Measurements from ENCODE around the gene WNK3. TPM values are rescaled to one million over a fixed set of nuclear protein-coding genes. Genes with fewer than 3 reads are reported as not detected.

Gene WNK3
- total and polyA plus RNA-seq, 2 of the 13 experiments (the other 11 are each of a cell fraction or from before 2014, with no cell fraction given) = 0.12 to 0.62 TPM

GRCh38 chrX:54301516-54301915, 56.3 kb downstream of the WNK3 start (continued):
- no peak for TF ChIP-seq ZNF333 (CRISPR knock-in tag; IDR thresholded peaks at IDR 0.05; ENCODE audit: borderline replicate concordance)
- TF ChIP-seq DBP (CRISPR knock-in tag; IDR thresholded peaks at IDR 0.05; ENCODE audit: not compliant biosample characterization) = no peak
- no peak for TF ChIP-seq RFX5 (IDR thresholded peaks at IDR 0.05; ENCODE audit: low read depth, low read length)
- TF ChIP-seq PREB (CRISPR knock-in tag; IDR thresholded peaks at IDR 0.05) = no peak
- no peak for TF ChIP-seq ZNF263 (CRISPR knock-in tag; IDR thresholded peaks at IDR 0.05)
- TF ChIP-seq CEBPG (CRISPR knock-in tag; IDR thresholded peaks at IDR 0.05) = no peak

- CTCF ChIA-PET (ENCODE audit: low intra/inter-chr PET ratio, low total read pairs) = no interaction called here
- Histone ChIP-seq H4K20me1 (ENCODE audit: insufficient read depth, low read length) (no peaks in the 10 kb centered on the region), H3K9me3 (ENCODE audit: low read length) (no peaks in the 10 kb centered on the region), H3K79me2 (ENCODE audit: insufficient read depth, low read length) (no peaks in the 10 kb centered on the region), H3K27ac (ENCODE audit: extremely low read length, insufficient read depth, low read length) (peak overlapping the region; percentile 44), H2AFZ (ENCODE audit: low read length) (no peak overlapping the region), H3K9ac (ENCODE audit: insufficient read depth, low read depth, low read length) (no peak overlapping the region), H3K36me3 (replicated peaks in 1 of 2; ENCODE audit: control insufficient read depth in 1 of 2, insufficient read depth in 2 of 2, low read length in 2 of 2) (no peaks in the 10 kb centered on the region), H3K4me1 (ENCODE audit: insufficient read depth, low read length) (peaks cover 48% of the 10 kb centered on the region), H3K27me3 (ENCODE audit: control insufficient read depth in 1 of 2, insufficient read depth in 2 of 2, low read length in 2 of 2) (no peaks in the 10 kb centered on the region), H3K4me2 (ENCODE audit: low read depth, low read length) (0 out of 2 replicates have a peak overlapping the region, but pooled peaks have one; percentile 3), H3K4me3 (replicated peaks in 1 of 3; ENCODE audit: insufficient read depth in 1 of 3, low read depth in 2 of 3, low read length in 3 of 3) (no peak overlapping the region)
- ATAC-seq (peak; percentile 49; the same call in 2 of the 3 replicates), DNase-seq (ENCODE audit: low spot score) (peak; percentile 6), FAIRE-seq (peak; percentile 81)
- intact Hi-C loops (cut with micrococcal nuclease; ENCODE audit: unreplicated experiment) = no loop called here
- 14% methylated on average over 2 of the region's 2 CpGs for WGBS (ENCODE audit: low lambda C conversion rate)
- no TSS peak for BruUV-seq (replicated peaks)
- POLR2A ChIA-PET = no interaction called here
- in situ Hi-C loops (cut with HindIII; ENCODE audit: extremely low pct_ligation_motif_present, low pct_unique_long_range_greater_than_20kb) = no loop called here
- TF ChIP-seq SUZ12 (IDR thresholded peaks at IDR 0.05; ENCODE audit: low read depth, low read length) = no peak
- no peak for TF ChIP-seq FOXP1 (IDR thresholded peaks at IDR 0.05)
- TF ChIP-seq FOXP1 (CRISPR knock-in tag; IDR thresholded peaks at IDR 0.05) = peak; percentile 10; the same call in 1 of the 2 replicates
- TF ChIP-seq ZNF282 (IDR thresholded peaks at IDR 0.05; ENCODE audit: partially characterized antibody) = no peak
- TF ChIP-seq RARA (CRISPR knock-in tag; IDR thresholded peaks at IDR 0.05) = peak; percentile 21; the same call in 1 of the 2 replicates
- no peak for TF ChIP-seq EEA1 (CRISPR knock-in tag; IDR thresholded peaks at IDR 0.05; ENCODE audit: borderline replicate concordance)
- no peak for TF ChIP-seq SRY (CRISPR knock-in tag; IDR thresholded peaks at IDR 0.05)
- TF ChIP-seq HIC2 (CRISPR knock-in tag; IDR thresholded peaks at IDR 0.05; ENCODE audit: low read depth) = no peak
- TF ChIP-seq ARID5B (CRISPR knock-in tag; IDR thresholded peaks at IDR 0.05) = peak; percentile 28; the same call in 1 of the 2 replicates
- TF ChIP-seq MEF2D (CRISPR knock-in tag; IDR thresholded peaks at IDR 0.05) = peak; percentile 66; the same call in 1 of the 2 replicates
These were observed 63.5 kb downstream of the WNK3 start for GRCh38 chrX:54294306-54294705.
